Smooth muscle cell (in vitro differentiated cells): ENCODE data around the gene HASPIN. TPM values are rescaled to one million over a fixed set of nuclear protein-coding genes. Genes with fewer than 3 reads are reported as not detected.

ENCODE experiments used
- DNase-seq: peaks from one replicate; lab custom pipeline; 2025; ENCODE audit not compliant: unreplicated experiment; lab: John Stamatoyannopoulos, UW
- H2AFZ ChIP-seq: fragments of 200-600 bp; sonication (generic); 2 replicates; pipeline ENCODE4 v1.6.0; 2016; ENCODE audit warnings: antibody characterized with exemption, low read depth, mild to moderate bottlenecking
- H3F3A ChIP-seq: fragments of 200-600 bp; sonication (generic); 2 replicates; pipeline ENCODE4 v1.6.0; 2017; ENCODE audit warnings: antibody characterized with exemption, low read depth
- H3K27ac ChIP-seq: fragments of 200-600 bp; sonication (generic); 2 replicates; pipeline ENCODE4 v1.5.1; 2016; ENCODE audit warnings: low read depth, mild to moderate bottlenecking
- H3K27me3 ChIP-seq: fragments of 200-600 bp; sonication (generic); 2 replicates; pipeline ENCODE4 v1.6.1; 2016; ENCODE audit warnings: low read depth, mild to moderate bottlenecking
- H3K36me3 ChIP-seq: fragments of 200-600 bp; sonication (generic); 2 replicates; pipeline ENCODE4 v1.5.1; 2016; ENCODE audit warnings: low read depth
- H3K4me1 ChIP-seq: fragments of 200-600 bp; sonication (generic); 2 replicates; pipeline ENCODE4 v1.5.1; 2016; ENCODE audit warnings: low read depth
- H3K4me2 ChIP-seq: fragments of 200-600 bp; sonication (generic); 2 replicates; pipeline ENCODE4 v1.6.0; 2016; ENCODE audit warnings: mild to moderate bottlenecking
- H3K4me3 ChIP-seq: fragments of 200-600 bp; sonication (generic); 2 replicates; pipeline ENCODE4 v1.5.1; 2016; ENCODE audit warnings: mild to moderate bottlenecking
- H3K79me2 ChIP-seq: fragments of 200-600 bp; sonication (generic); 2 replicates; pipeline ENCODE4 v1.6.0; 2016; ENCODE audit warnings: low read depth, mild to moderate bottlenecking
- H3K9ac ChIP-seq: fragments of 200-600 bp; sonication (generic); 2 replicates; pipeline ENCODE4 v1.6.0; 2016; ENCODE audit warnings: low read depth
- H3K9me3 ChIP-seq: fragments of 200-600 bp; sonication (generic); replicated peaks from 2 replicates; pipeline ENCODE4 v1.5.1; 2016; ENCODE audit warnings: low read depth
- H4K20me1 ChIP-seq: fragments of 200-600 bp; sonication (generic); 2 replicates; pipeline ENCODE4 v1.6.0; 2016; ENCODE audit warnings: low read depth
- CTCF ChIP-seq: fragments of 200-600 bp; sonication (generic); IDR thresholded peaks from 2 replicates; pipeline ENCODE4 v1.5.1; 2017; ENCODE audit warnings: borderline replicate concordance, mild to moderate bottlenecking, antibody characterized with exemption; ENCODE audit not compliant: insufficient read depth, poor library complexity, severe bottlenecking
- WGBS: methylation state at CpG from one replicate; pipeline ENCODE4 v1.1.7; 2016; ENCODE audit warnings: low lambda C conversion rate; 5-methylcytosine and 5-hydroxymethylcytosine counted together
- polyA plus RNA-seq: library from polyadenylated mRNA; unstranded; fragments of >200 nt; fragmentation: Nextera tagmentation; extraction: Ambion mirVana; gene quantifications from 2 replicates; pipeline ENCODE4 v1.2.1, GENCODE V29; 2016
- total RNA-seq: library from RNA; depleted of rRNA; stranded (reverse); fragments of >200 nt; gene quantifications from 2 replicates; pipeline ENCODE4 v1.2.3, GENCODE V29; 2014

The HASPIN gene
- total and polyA plus RNA-seq, 2 experiments from 2014 or later: 1.2 to 2.7 TPM

GRCh38 chr17:3754458-3755334 lies 31.0 kb downstream of the HASPIN start:
- Histone ChIP-seq H3K9me3 (no peaks in the 10 kb centered on the region), H3K4me2 (peak overlapping the region; percentile 80), H3K36me3 (no peaks in the 10 kb centered on the region), H3K27me3 (no peaks in the 10 kb centered on the region), H3K4me1 (no peaks in the 10 kb centered on the region), H3F3A (no peaks in the 10 kb centered on the region), H3K79me2 (no peaks in the 10 kb centered on the region), H3K27ac (no peak overlapping the region), H3K9ac (no peak overlapping the region), H2AFZ (peak overlapping the region; percentile 76), H3K4me3 (peak overlapping the region; percentile 48), H4K20me1 (no peaks in the 10 kb centered on the region)
- TF ChIP-seq CTCF: no peak
- no peak for DNase-seq
- WGBS: 13% methylated on average over 29 of the region's 56 CpGs

- H3K4me1 ChIP-seq: no peaks in the 10 kb centered on the region
- no peak overlapping the region for H3K27ac ChIP-seq
- peak overlapping the region; percentile 48 for H3K4me3 ChIP-seq
- DNase-seq: no peak
- H3K4me2 ChIP-seq: peak overlapping the region; percentile 80
- no peak for TF ChIP-seq CTCF
- H3K9ac ChIP-seq: no peak overlapping the region
- no peaks in the 10 kb centered on the region for H3K79me2 ChIP-seq
- peak overlapping the region; percentile 76 for H2AFZ ChIP-seq
- H4K20me1 ChIP-seq: no peaks in the 10 kb centered on the region
- H3K9me3 ChIP-seq: no peaks in the 10 kb centered on the region
- WGBS: 58% methylated on average over 19 of the region's 20 CpGs
- no peaks in the 10 kb centered on the region for H3K36me3 ChIP-seq
- no peaks in the 10 kb centered on the region for H3K27me3 ChIP-seq
- H3F3A ChIP-seq: no peaks in the 10 kb centered on the region
These were observed 31.8 kb downstream of the HASPIN start for GRCh38 chr17:3755335-3756030.

GRCh38 chr17:3759597-3760216 lies 36.0 kb downstream of the HASPIN start:
- no peak overlapping the region for H3K4me2 ChIP-seq
- WGBS: 92% methylated on average over 6 of the region's 6 CpGs
- H3K4me1 ChIP-seq: no peaks in the 10 kb centered on the region
- TF ChIP-seq CTCF: no peak
- H4K20me1 ChIP-seq: no peaks in the 10 kb centered on the region
- H3K79me2 ChIP-seq: no peaks in the 10 kb centered on the region
- H3K36me3 ChIP-seq: no peaks in the 10 kb centered on the region
- no peak overlapping the region for H3K9ac ChIP-seq
- no peak overlapping the region for H2AFZ ChIP-seq
- H3K9me3 ChIP-seq: no peaks in the 10 kb centered on the region
- no peak overlapping the region for H3K27ac ChIP-seq
- H3K4me3 ChIP-seq: no peak overlapping the region
- H3F3A ChIP-seq: no peaks in the 10 kb centered on the region
- DNase-seq: no peak
- no peaks in the 10 kb centered on the region for H3K27me3 ChIP-seq
